SK-N-MC (cell line): Measurements from ENCODE around the gene TPD52L1.

Source experiments
- EZH2 ChIP-seq: fragments of 200-600 bp; sonication (generic); IDR thresholded peaks from one replicate; pipeline ENCODE4 v1.6.1; 2017; ENCODE audit warnings: antibody characterized with exemption
- POLR2AphosphoS5 ChIP-seq: IDR thresholded peaks from 2 replicates; pipeline ENCODE4 v1.6.1; 2012; ENCODE audit warnings: mild to moderate bottlenecking, low read depth, low read length, borderline replicate concordance

GRCh38 chr6:125255201-125255600, 101.6 kb downstream of the TPD52L1 start:
- TF ChIP-seq POLR2AphosphoS5 (no peak), EZH2 (no peak)
